ENCODE results near the gene PARD3B. TPM values are rescaled to one million over a fixed set of nuclear protein-coding genes. Genes with fewer than 3 reads are reported as not detected.

PARD3B gene
- polyA plus RNA-seq, 3 donors, result not detected

DNA sequence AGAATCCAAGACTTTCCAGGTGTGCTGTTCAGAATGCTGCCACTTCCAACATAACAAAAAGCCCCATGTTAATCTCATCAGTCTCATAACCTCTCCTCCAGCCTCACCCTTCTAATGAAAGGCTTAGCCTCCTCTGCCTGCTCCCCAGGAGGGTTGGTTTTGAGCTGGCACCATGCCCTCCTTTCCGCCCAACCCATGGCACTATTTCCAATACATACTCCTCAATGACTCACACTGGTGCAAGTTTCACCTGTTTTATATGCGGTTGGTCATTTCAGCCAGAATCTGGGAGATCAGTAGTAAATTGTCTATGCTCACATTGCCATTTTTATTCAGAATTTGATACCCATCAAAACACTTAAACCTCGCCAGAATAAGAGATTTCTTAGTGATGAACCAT is 979.4 kb downstream of the PARD3B start:
- Histone ChIP-seq H3K9me3 (replicated peaks in 1 of 2; ENCODE audit: control insufficient read depth in 1 of 2, insufficient read depth in 1 of 2, low read length in 2 of 2) (no peaks in the 10 kb centered on the region), H3K9ac (ENCODE audit: insufficient read depth, low read length, poor library complexity, severe bottlenecking) (no peak overlapping the region), H3K27me3 (ENCODE audit: control insufficient read depth in 2 of 2, insufficient read depth in 2 of 2, low read length in 2 of 2) (no peaks in the 10 kb centered on the region), H3K36me3 (replicated peaks in 1 of 2; ENCODE audit: control insufficient read depth in 1 of 2, insufficient read depth in 2 of 2, low read length in 2 of 2) (no peaks in the 10 kb centered on the region), H4K20me1 (ENCODE audit: insufficient read depth, low read length) (no peaks in the 10 kb centered on the region), H3K27ac (ENCODE audit: low read depth in 1 of 2, low read length in 2 of 2) (no peak overlapping the region), H3K4me3 (replicated peaks in 1 of 3; ENCODE audit: low read depth in 2 of 3, low read length in 3 of 3) (no peak overlapping the region), H2AFZ (ENCODE audit: insufficient read depth, low read depth, low read length, poor library complexity, severe bottlenecking) (no peak overlapping the region), H3K79me2 (ENCODE audit: insufficient read depth, low read length) (no peaks in the 10 kb centered on the region), H3K4me1 (ENCODE audit: control insufficient read depth in 1 of 2, insufficient read depth in 2 of 2, low read length in 2 of 2) (peaks cover 5 to 6% of the 10 kb centered on the region in 2 donors), H3K4me2 (replicated peaks; ENCODE audit: extremely low read depth, low read length, poor library complexity, severe bottlenecking) (no peak overlapping the region)
- intact Hi-C loops (cut with micrococcal nuclease), result no loop called here
- WGBS (ENCODE audit: insufficient coverage), result no CpG with 5 or more reads among the region's 3 CpGs
- Mint-ChIP-seq H3K4me3 (no peak overlapping the region), H3K36me3 (no peaks in the 10 kb centered on the region), H3K27me3 (ENCODE audit: low read depth in 3 of 3) (no peaks in the 10 kb centered on the region), H3K27ac (no peak overlapping the region), H3K4me1 (peaks cover 6% of the 10 kb centered on the region), H3K9me3 (no peaks in the 10 kb centered on the region)
- TF ChIP-seq, protein P1, sequence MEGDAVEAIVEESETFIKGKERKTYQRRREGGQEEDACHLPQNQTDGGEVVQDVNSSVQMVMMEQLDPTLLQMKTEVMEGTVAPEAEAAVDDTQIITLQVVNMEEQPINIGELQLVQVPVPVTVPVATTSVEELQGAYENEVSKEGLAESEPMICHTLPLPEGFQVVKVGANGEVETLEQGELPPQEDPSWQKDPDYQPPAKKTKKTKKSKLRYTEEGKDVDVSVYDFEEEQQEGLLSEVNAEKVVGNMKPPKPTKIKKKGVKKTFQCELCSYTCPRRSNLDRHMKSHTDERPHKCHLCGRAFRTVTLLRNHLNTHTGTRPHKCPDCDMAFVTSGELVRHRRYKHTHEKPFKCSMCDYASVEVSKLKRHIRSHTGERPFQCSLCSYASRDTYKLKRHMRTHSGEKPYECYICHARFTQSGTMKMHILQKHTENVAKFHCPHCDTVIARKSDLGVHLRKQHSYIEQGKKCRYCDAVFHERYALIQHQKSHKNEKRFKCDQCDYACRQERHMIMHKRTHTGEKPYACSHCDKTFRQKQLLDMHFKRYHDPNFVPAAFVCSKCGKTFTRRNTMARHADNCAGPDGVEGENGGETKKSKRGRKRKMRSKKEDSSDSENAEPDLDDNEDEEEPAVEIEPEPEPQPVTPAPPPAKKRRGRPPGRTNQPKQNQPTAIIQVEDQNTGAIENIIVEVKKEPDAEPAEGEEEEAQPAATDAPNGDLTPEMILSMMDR (IDR thresholded peaks at IDR 0.05), result no peak
- DNase-seq, result no peak

DNA sequence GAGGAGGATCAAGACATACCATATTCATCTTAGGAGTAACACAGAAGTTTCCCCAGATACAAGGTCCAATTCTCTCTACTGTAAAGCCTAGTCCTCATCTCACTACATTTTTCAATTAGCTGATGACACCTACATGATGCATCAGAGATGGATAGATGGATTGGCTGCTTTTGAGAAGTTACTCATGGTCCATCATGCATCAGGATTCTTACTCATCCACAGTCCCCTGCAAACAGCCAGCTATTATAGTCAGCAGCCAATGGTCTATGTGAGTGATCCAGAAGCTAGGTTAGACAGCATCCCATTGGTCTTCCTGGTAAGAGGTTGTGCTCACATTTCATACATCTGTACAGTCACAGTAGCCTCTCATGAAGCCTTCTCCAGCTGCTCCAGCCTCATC is 982.5 kb downstream of the PARD3B start:
- Mint-ChIP-seq H3K4me1 (peaks cover 4% of the 10 kb centered on the region), H3K9me3 (no peaks in the 10 kb centered on the region), H3K36me3 (no peaks in the 10 kb centered on the region), H3K27ac (no peak overlapping the region), H3K4me3 (no peak overlapping the region), H3K27me3 (ENCODE audit: low read depth in 3 of 3) (peaks cover 0 to 3% (median 0%) of the 10 kb centered on the region in 3 donors)
- peak in 1 of 3 donors; percentile 7 for DNase-seq
- Histone ChIP-seq H3K4me3 (replicated peaks in 1 of 3; ENCODE audit: low read depth in 2 of 3, low read length in 3 of 3) (no peak overlapping the region), H3K36me3 (replicated peaks in 1 of 2; ENCODE audit: control insufficient read depth in 1 of 2, insufficient read depth in 2 of 2, low read length in 2 of 2) (no peaks in the 10 kb centered on the region), H3K9me3 (replicated peaks in 1 of 2; ENCODE audit: control insufficient read depth in 1 of 2, insufficient read depth in 1 of 2, low read length in 2 of 2) (no peaks in the 10 kb centered on the region), H3K9ac (ENCODE audit: insufficient read depth, low read length, poor library complexity, severe bottlenecking) (no peak overlapping the region), H3K27ac (ENCODE audit: low read depth in 1 of 2, low read length in 2 of 2) (no peak overlapping the region), H4K20me1 (ENCODE audit: insufficient read depth, low read length) (no peaks in the 10 kb centered on the region), H3K4me1 (ENCODE audit: control insufficient read depth in 1 of 2, insufficient read depth in 2 of 2, low read length in 2 of 2) (no peaks in the 10 kb centered on the region), H3K79me2 (ENCODE audit: insufficient read depth, low read length) (no peaks in the 10 kb centered on the region), H3K27me3 (ENCODE audit: control insufficient read depth in 2 of 2, insufficient read depth in 2 of 2, low read length in 2 of 2) (no peaks in the 10 kb centered on the region), H3K4me2 (replicated peaks; ENCODE audit: extremely low read depth, low read length, poor library complexity, severe bottlenecking) (no peak overlapping the region), H2AFZ (ENCODE audit: insufficient read depth, low read depth, low read length, poor library complexity, severe bottlenecking) (no peak overlapping the region)
- TF ChIP-seq, protein P1 (IDR thresholded peaks at IDR 0.05), result no peak
- intact Hi-C loops (cut with micrococcal nuclease), result no loop called here

Data from CD14-positive monocyte (primary cell).